ENCODE results near the gene ZNFX1.
"Not testable (repeated sequence)": the region's sequence is repeated elsewhere in the genome, so short reads cannot be mapped to it uniquely, and the experiment has no call there.

ZNFX1 gene

GRCh38 chr20:49248301-49248700, 29.6 kb downstream of the ZNFX1 start:
- DNase-seq (ENCODE audit: low read depth), result no peak

GRCh38 chr20:49247792-49248191, 30.1 kb downstream of the ZNFX1 start:
- DNase-seq (ENCODE audit: low read depth), result no peak

- DNase-seq (ENCODE audit: low read depth), result no peak
Observed at GRCh38 chr20:49247169-49247723, 30.6 kb downstream of the ZNFX1 start.

GRCh38 chr20:49245921-49246740, 31.7 kb downstream of the ZNFX1 start:
- no peak for DNase-seq (ENCODE audit: low read depth)

- no peak for DNase-seq (ENCODE audit: low read depth)
Observed at GRCh38 chr20:49237531-49237930, 40.3 kb downstream of the ZNFX1 start.

GRCh38 chr20:49236301-49236700, 41.6 kb downstream of the ZNFX1 start:
- no peak for DNase-seq (ENCODE audit: low read depth)

- DNase-seq (ENCODE audit: low read depth), result no peak
Observed at GRCh38 chr20:49234831-49235230, 43.0 kb downstream of the ZNFX1 start.

- DNase-seq (ENCODE audit: low read depth), result no peak
Observed at GRCh38 chr20:49233226-49233625, 44.6 kb downstream of the ZNFX1 start.

GRCh38 chr20:49231471-49231870, 46.4 kb downstream of the ZNFX1 start:
- DNase-seq (ENCODE audit: low read depth), result no peak

GRCh38 chr20:49230561-49231133, 47.2 kb downstream of the ZNFX1 start:
- DNase-seq (ENCODE audit: low read depth), result no peak

GRCh38 chr20:49230021-49230420, 47.8 kb downstream of the ZNFX1 start:
- no peak for DNase-seq (ENCODE audit: low read depth)

- DNase-seq (ENCODE audit: low read depth), result no peak
Observed at GRCh38 chr20:49229381-49229780, 48.5 kb downstream of the ZNFX1 start.

- no peak for DNase-seq (ENCODE audit: low read depth)
Observed at GRCh38 chr20:49228676-49229075, 49.2 kb downstream of the ZNFX1 start.

- no peak for DNase-seq (ENCODE audit: low read depth)
Observed at GRCh38 chr20:49225896-49226295, 52.0 kb downstream of the ZNFX1 start.

GRCh38 chr20:49219924-49220831, 57.7 kb downstream of the ZNFX1 start:
- no peak for DNase-seq (ENCODE audit: low read depth)

- peak; percentile 94 for DNase-seq (ENCODE audit: low read depth)
Observed at GRCh38 chr20:49219091-49219923, 58.5 kb downstream of the ZNFX1 start, which contains the start of gene DDX27. TSS of gene DDX27 (plus strand) at chr20:49219416. CDS start at chr20:49219449, 33 bp downstream.

- DNase-seq (ENCODE audit: low read depth), result not testable (repeated sequence)
Observed at GRCh38 chr20:49218739-49219090, 59.1 kb downstream of the ZNFX1 start.

GRCh38 chr20:49216991-49217578, 60.8 kb downstream of the ZNFX1 start:
- DNase-seq (ENCODE audit: low read depth), result peak; percentile 91

- DNase-seq (ENCODE audit: low read depth), result no peak
Observed at GRCh38 chr20:49215232-49215631, 62.6 kb downstream of the ZNFX1 start.

- DNase-seq (ENCODE audit: low read depth), result no peak
Observed at GRCh38 chr20:49214571-49214970, 63.3 kb downstream of the ZNFX1 start.

GRCh38 chr20:49210757-49211110, 67.1 kb downstream of the ZNFX1 start:
- DNase-seq (ENCODE audit: low read depth), result no peak
